ENCODE measurements around the gene RNF113B. TPM values are rescaled to one million over a fixed set of nuclear protein-coding genes. Genes with fewer than 3 reads are reported as not detected.

Gene RNF113B
- total RNA-seq, 6 experiments from 2014 or later: not detected

DNA sequence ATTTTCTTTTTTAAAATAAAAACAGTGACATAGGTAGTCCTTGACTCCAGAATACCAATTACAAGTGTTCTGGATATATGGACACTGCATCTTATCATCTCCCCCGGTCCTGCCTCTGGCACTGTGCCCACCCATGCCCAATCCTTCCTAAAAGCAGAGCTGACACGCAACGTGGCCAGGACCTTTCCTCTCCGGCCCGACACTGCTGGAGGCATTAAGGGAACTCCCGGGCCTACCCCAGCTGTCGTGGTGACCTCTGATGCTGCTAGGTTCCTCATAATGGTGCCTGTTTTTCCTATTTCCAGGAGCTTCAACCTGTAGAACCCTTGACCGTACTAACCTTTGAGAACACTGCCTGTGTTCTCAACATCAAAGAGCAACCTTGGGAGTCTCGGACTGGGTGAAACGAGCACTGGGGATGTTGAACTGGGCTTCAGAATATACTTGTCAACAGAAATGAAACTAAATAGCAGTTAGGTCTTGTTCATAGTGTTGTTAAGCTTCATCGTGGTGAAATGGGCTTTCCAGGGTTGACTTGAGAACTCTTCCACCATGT lies 13.9 kb upstream of the RNF113B start:
- no peak for DNase-seq
- Mint-ChIP-seq H3K36me3 (ENCODE audit: low read depth) (peaks cover 28% of the 10 kb centered on the region), H3K27me3 (ENCODE audit: insufficient read depth) (no peaks in the 10 kb centered on the region; the same call in 1 of the 2 replicates), H3K9me3 (no peaks in the 10 kb centered on the region), H3K27ac (no peak overlapping the region), H3K4me3 (no peak overlapping the region), H3K4me1 (ENCODE audit: low read depth) (peaks cover 43% of the 10 kb centered on the region)
- TF ChIP-seq, protein P1, sequence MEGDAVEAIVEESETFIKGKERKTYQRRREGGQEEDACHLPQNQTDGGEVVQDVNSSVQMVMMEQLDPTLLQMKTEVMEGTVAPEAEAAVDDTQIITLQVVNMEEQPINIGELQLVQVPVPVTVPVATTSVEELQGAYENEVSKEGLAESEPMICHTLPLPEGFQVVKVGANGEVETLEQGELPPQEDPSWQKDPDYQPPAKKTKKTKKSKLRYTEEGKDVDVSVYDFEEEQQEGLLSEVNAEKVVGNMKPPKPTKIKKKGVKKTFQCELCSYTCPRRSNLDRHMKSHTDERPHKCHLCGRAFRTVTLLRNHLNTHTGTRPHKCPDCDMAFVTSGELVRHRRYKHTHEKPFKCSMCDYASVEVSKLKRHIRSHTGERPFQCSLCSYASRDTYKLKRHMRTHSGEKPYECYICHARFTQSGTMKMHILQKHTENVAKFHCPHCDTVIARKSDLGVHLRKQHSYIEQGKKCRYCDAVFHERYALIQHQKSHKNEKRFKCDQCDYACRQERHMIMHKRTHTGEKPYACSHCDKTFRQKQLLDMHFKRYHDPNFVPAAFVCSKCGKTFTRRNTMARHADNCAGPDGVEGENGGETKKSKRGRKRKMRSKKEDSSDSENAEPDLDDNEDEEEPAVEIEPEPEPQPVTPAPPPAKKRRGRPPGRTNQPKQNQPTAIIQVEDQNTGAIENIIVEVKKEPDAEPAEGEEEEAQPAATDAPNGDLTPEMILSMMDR (IDR thresholded peaks at IDR 0.05): no peak

DNA sequence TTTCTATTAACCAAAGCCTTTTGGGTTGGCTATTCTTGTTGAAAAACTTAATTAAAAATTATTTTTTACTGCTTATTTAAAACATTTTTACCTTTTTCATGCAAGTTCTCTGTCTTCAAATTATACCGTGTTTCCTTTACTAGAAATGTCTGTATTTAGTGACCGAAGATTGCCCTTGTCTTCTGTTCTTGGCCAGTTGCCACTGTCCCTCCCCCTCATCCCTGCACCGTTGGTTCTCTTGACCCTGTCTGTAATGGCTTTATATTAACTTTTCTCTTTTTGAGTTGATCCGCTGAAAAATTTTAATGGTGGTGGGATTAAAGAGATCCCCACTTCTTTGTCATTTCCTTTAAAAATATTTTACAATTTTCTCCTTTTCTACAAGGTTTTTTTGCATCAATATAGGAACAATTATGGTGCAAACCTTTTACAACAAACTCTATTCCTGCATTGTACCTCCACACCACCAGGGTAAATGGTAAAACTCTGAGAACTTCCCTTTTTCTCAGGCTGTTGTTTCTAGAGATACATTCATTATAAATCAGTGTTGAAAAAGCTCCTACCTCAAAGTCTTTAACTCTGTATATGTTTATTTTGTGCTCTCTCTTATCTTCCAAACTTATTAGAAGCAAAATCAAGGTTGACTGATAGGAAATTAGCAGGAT lies 12.9 kb upstream of the RNF113B start:
- H3K27me3 Mint-ChIP-seq (ENCODE audit: insufficient read depth): no peaks in the 10 kb centered on the region; the same call in 1 of the 2 replicates
- no peak overlapping the region for H3K27ac Mint-ChIP-seq
- DNase-seq: no peak
- TF ChIP-seq, protein P1 (IDR thresholded peaks at IDR 0.05): peak; percentile 39; the same call in 1 of the 2 replicates
- no peaks in the 10 kb centered on the region for H3K9me3 Mint-ChIP-seq
- peaks cover 19% of the 10 kb centered on the region for H3K36me3 Mint-ChIP-seq (ENCODE audit: low read depth)
- no peak overlapping the region for H3K4me3 Mint-ChIP-seq
- H3K4me1 Mint-ChIP-seq (ENCODE audit: low read depth): peaks cover 44% of the 10 kb centered on the region

DNA sequence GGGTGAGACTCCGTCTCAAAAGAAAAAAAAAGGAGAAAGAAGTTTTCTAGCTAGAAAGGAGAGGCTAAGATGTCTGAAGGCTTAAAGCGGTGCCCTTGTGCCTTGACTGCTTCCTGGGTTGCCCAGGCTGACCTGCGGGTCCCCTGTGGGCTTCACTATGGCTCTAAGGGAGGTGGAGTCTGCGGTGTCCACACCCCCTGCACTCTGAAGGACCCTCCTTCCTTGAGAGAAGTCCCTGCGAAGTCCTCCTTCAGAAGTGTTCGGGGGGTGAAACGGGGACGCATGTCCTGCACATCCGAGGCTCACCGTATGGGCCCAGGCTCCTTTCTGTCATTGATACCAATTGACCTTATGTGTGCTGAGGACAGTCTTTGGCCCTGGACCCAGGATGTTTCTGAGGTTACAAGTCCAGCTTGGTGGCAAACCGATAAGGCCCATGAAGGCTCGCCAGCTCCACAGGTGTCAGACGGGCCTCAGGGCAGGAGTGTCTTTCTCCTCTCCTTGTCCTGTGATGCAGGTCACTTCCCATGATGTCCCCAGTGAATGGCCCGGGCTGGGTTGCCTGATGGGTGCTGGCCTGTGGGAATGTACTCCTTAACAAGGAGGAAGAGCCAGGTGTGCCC lies 11.6 kb upstream of the RNF113B start:
- TF ChIP-seq, protein P1 (IDR thresholded peaks at IDR 0.05): no peak
- H3K4me1 Mint-ChIP-seq (ENCODE audit: low read depth): peaks cover 51% of the 10 kb centered on the region

DNA sequence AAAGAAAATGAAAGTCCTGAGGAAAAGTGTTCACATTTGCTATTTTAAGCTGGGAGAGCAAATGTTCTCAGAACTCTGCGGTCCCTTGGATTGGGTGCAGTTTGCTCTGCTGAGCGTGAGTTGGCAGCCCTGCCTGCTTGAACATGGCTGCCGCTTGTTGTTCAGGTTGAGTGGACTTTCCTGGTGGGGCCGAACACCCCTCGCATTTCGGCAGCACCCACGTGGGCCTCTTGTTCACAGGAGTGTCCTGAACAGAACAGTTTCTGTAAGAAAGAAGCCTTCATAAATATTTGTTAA lies 10.8 kb upstream of the RNF113B start:
- TF ChIP-seq, protein P1 (IDR thresholded peaks at IDR 0.05): no peak
- Mint-ChIP-seq H3K27ac (peak overlapping the region; percentile 31; the same call in 1 of the 2 replicates), H3K36me3 (ENCODE audit: low read depth) (peaks cover 22% of the 10 kb centered on the region), H3K9me3 (no peaks in the 10 kb centered on the region), H3K4me3 (no peak overlapping the region), H3K4me1 (ENCODE audit: low read depth) (peaks cover 58% of the 10 kb centered on the region), H3K27me3 (ENCODE audit: insufficient read depth) (no peaks in the 10 kb centered on the region; the same call in 1 of the 2 replicates)
- no peak for DNase-seq

More for the DNA sequence above, 11.6 kb upstream of the RNF113B start:
- H3K27me3 Mint-ChIP-seq (ENCODE audit: insufficient read depth): no peaks in the 10 kb centered on the region; the same call in 1 of the 2 replicates
- no peak overlapping the region; the same call in 1 of the 2 replicates for H3K27ac Mint-ChIP-seq
- no peaks in the 10 kb centered on the region for H3K9me3 Mint-ChIP-seq
- no peak for DNase-seq
- H3K36me3 Mint-ChIP-seq (ENCODE audit: low read depth): peaks cover 19% of the 10 kb centered on the region
- no peak overlapping the region for H3K4me3 Mint-ChIP-seq

DNA sequence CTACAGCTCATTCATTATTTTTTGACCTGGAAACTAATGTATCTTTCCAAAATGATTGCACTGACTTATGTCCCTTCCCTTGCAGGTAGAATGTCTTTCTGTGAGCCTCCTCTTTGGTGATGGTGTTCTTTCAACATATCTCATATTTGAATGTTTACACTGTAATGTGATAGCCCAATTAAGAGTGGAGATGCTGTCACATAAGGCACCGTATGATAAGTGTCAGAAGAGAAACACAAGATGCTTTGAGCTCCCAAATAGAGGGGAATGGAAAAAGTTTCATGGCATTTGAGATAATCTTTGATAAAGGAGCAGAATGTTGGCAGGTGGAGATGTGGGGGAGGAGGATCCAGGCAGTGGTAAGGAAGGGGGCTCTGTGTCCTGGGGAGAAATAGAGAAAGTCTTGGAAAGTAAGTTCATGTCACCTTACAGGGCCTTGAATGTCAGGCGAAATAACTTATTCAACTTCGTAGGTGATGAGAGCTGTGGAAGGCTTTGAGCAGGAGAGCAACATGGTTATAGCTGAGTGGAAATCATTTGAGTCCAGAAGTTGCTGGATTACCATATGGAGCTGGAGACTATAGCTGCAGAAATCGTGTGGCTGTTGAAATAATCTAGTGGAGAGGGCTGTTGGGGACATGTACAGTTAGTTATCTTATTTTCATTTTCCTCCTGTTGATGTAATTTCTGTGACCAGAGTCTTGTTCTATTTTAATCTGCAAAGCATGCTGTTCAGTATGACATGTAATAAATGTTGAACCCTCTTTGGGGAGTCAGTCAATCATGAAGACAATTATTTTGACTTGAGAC lies 10.3 kb upstream of the RNF113B start:
- H3K27ac Mint-ChIP-seq: peak overlapping the region; percentile 31
- TF ChIP-seq, protein P1 (IDR thresholded peaks at IDR 0.05): no peak
- no peak overlapping the region for H3K4me3 Mint-ChIP-seq

More for the DNA sequence above, 10.3 kb upstream of the RNF113B start:
- Mint-ChIP-seq H3K9me3 (no peaks in the 10 kb centered on the region), H3K27me3 (ENCODE audit: insufficient read depth) (no peaks in the 10 kb centered on the region; the same call in 1 of the 2 replicates), H3K4me1 (ENCODE audit: low read depth) (peaks cover 58% of the 10 kb centered on the region), H3K36me3 (ENCODE audit: low read depth) (peaks cover 22% of the 10 kb centered on the region)
- DNase-seq: no peak
